ENCODE data around the gene MYCBPAP.

Gene MYCBPAP

DNA sequence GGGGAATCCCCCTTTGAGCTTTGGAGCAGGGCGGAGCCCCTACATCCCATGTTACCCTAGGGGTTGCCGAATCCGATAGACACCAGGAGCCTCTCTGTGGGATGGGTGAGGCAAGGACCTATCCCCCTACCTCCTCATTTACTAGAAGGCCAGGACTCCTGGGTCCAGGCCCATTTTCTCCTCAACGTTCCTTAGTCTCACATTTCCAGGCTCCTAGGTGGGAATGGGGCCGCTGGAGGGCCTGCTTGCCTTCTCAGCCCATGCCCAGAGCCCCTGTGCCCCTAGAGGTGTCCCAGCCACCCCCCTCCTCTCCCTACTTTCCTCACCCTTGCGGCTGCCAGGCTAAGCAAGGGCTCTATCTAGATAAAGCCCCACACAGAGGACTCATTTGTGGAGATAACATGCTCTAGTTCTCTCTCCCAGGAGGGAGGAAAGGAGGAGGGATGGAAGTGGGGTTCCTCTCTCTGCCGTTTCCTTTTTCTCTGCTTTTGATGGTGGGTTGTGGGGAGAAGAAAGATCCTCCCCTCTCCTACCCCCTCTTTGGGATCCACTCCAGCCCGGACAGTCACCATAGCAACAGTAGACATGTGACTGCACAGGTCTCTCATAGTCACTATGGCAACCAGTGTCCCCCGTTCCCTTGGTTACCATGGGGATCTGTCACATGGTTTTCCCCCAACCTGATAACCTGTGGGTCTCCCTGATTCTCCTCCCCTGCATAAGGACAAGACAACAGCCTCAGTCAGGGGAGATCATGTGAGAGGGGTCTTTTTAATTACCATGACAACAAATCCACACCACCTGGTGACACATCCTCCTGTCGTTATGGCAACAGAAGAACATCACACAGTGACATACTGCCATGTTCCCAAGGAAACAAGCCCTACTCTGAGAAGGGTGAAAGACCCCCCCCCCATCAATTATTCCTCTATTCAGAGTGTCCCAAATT lies 57.4 kb downstream of the MYCBPAP start:
- no peak overlapping the region for H3K4me2 ChIP-seq (ENCODE audit: low read depth, low read length)
- H3K4me3 ChIP-seq (ENCODE audit: low read length) = no peak overlapping the region
- no peaks in the 10 kb centered on the region for H3K79me2 ChIP-seq (ENCODE audit: low read length)
- H2AFZ ChIP-seq (ENCODE audit: low read length) = no peak overlapping the region
- H3K9me3 ChIP-seq (replicated peaks; ENCODE audit: insufficient read depth, low read length) = no peaks in the 10 kb centered on the region
- peaks cover 90% of the 10 kb centered on the region for H3K27me3 ChIP-seq (replicated peaks; ENCODE audit: insufficient read depth, low read length)
- H3K4me1 ChIP-seq (ENCODE audit: low read length) = no peaks in the 10 kb centered on the region
- TF ChIP-seq, protein P1, sequence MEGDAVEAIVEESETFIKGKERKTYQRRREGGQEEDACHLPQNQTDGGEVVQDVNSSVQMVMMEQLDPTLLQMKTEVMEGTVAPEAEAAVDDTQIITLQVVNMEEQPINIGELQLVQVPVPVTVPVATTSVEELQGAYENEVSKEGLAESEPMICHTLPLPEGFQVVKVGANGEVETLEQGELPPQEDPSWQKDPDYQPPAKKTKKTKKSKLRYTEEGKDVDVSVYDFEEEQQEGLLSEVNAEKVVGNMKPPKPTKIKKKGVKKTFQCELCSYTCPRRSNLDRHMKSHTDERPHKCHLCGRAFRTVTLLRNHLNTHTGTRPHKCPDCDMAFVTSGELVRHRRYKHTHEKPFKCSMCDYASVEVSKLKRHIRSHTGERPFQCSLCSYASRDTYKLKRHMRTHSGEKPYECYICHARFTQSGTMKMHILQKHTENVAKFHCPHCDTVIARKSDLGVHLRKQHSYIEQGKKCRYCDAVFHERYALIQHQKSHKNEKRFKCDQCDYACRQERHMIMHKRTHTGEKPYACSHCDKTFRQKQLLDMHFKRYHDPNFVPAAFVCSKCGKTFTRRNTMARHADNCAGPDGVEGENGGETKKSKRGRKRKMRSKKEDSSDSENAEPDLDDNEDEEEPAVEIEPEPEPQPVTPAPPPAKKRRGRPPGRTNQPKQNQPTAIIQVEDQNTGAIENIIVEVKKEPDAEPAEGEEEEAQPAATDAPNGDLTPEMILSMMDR (IDR thresholded peaks at IDR 0.05; ENCODE audit: low read length) = no peak
- TF ChIP-seq EZH2phosphoT487 (IDR thresholded peaks at IDR 0.05; ENCODE audit: low read length) (no peak), EZH2 (optimal IDR thresholded peaks at IDR 0.05; ENCODE audit: low read depth, low read length) (no peak)
- no peak overlapping the region for H3K9ac ChIP-seq (ENCODE audit: low read length)
- no peak overlapping the region for H3K27ac ChIP-seq (ENCODE audit: low read length)
- no peaks in the 10 kb centered on the region for H3F3A ChIP-seq (ENCODE audit: insufficient read depth, low read length)
- H3K9me2 ChIP-seq (replicated peaks; ENCODE audit: insufficient read depth, low read length) = no peaks in the 10 kb centered on the region
- no peaks in the 10 kb centered on the region for H3K36me3 ChIP-seq (replicated peaks; ENCODE audit: insufficient read depth, low read length)
- no peaks in the 10 kb centered on the region for H4K20me1 ChIP-seq (ENCODE audit: insufficient read depth, low read length)
- no peak for DNase-seq

DNA sequence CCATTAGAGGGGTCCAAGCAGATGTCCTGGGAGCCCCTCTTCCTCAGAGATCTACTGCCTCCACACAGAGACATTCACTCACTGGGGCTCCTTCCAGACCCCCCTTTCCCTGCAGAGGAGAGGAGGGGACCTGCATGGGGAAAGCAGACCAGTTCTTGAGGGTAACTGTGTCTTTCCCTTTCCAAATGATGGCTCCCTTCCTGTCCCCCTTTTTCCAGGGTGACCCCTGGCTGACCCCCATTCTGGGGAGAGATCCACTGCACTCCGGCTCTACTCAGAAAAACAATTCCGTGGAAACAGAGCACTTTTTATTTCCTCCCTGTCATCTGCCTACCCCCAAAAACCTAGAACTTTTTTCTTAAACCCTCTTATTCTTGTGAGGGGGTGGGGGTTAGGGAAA lies 58.6 kb downstream of the MYCBPAP start:
- Histone ChIP-seq H3K36me3 (replicated peaks; ENCODE audit: insufficient read depth, low read length) (no peaks in the 10 kb centered on the region), H3K4me1 (ENCODE audit: low read length) (no peaks in the 10 kb centered on the region)

DNA sequence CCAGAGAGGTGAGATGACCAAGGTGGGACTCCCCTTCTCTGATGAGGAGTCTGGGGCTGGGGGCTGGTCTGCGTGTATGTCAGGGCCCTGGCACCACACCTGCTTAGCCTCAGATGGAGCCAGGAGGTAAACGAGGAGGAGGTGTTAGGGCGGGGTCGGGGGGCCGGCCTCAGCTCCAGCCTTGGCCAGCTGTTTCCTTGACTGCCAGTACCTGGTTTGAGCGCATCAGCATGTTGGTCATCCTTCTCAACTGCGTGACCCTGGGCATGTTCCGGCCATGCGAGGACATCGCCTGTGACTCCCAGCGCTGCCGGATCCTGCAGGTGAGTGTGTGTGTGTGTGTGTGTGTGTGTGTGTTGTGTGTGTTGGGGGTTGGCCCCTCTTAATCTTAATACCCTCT lies 60.4 kb downstream of the MYCBPAP start:
- no peak overlapping the region for H3K4me2 ChIP-seq (ENCODE audit: low read depth, low read length)
- no peaks in the 10 kb centered on the region for H3F3A ChIP-seq (ENCODE audit: insufficient read depth, low read length)
- H3K9ac ChIP-seq (ENCODE audit: low read length) = no peak overlapping the region
- no peaks in the 10 kb centered on the region for H4K20me1 ChIP-seq (ENCODE audit: insufficient read depth, low read length)
- no peaks in the 10 kb centered on the region for H3K79me2 ChIP-seq (ENCODE audit: low read length)
- TF ChIP-seq, protein P1 (IDR thresholded peaks at IDR 0.05; ENCODE audit: low read length) = no peak
- TF ChIP-seq EZH2 (optimal IDR thresholded peaks at IDR 0.05; ENCODE audit: low read depth, low read length) = no peak
- TF ChIP-seq EZH2phosphoT487 (IDR thresholded peaks at IDR 0.05; ENCODE audit: low read length) = no peak
- H3K4me1 ChIP-seq (ENCODE audit: low read length) = no peaks in the 10 kb centered on the region
- H3K9me3 ChIP-seq (replicated peaks; ENCODE audit: insufficient read depth, low read length) = no peaks in the 10 kb centered on the region
- no peak overlapping the region for H3K27ac ChIP-seq (ENCODE audit: low read length)
- H2AFZ ChIP-seq (ENCODE audit: low read length) = no peak overlapping the region
- no peak for DNase-seq
- no peaks in the 10 kb centered on the region for H3K9me2 ChIP-seq (replicated peaks; ENCODE audit: insufficient read depth, low read length)
- H3K4me3 ChIP-seq (ENCODE audit: low read length) = no peak overlapping the region
- no peaks in the 10 kb centered on the region for H3K36me3 ChIP-seq (replicated peaks; ENCODE audit: insufficient read depth, low read length)
- peaks cover 95% of the 10 kb centered on the region for H3K27me3 ChIP-seq (replicated peaks; ENCODE audit: insufficient read depth, low read length)

More for the DNA sequence above, 58.6 kb downstream of the MYCBPAP start:
- H4K20me1 ChIP-seq (ENCODE audit: insufficient read depth, low read length) = no peaks in the 10 kb centered on the region
- H3K27me3 ChIP-seq (replicated peaks; ENCODE audit: insufficient read depth, low read length) = peaks cover 94% of the 10 kb centered on the region
- no peaks in the 10 kb centered on the region for H3F3A ChIP-seq (ENCODE audit: insufficient read depth, low read length)
- TF ChIP-seq, protein P1 (IDR thresholded peaks at IDR 0.05; ENCODE audit: low read length) = no peak
- TF ChIP-seq EZH2phosphoT487 (IDR thresholded peaks at IDR 0.05; ENCODE audit: low read length) (no peak), EZH2 (optimal IDR thresholded peaks at IDR 0.05; ENCODE audit: low read depth, low read length) (no peak)
- H3K27ac ChIP-seq (ENCODE audit: low read length) = no peak overlapping the region
- H3K4me3 ChIP-seq (ENCODE audit: low read length) = no peak overlapping the region
- no peak overlapping the region for H2AFZ ChIP-seq (ENCODE audit: low read length)
- H3K4me2 ChIP-seq (ENCODE audit: low read depth, low read length) = no peak overlapping the region
- no peak for DNase-seq
- no peaks in the 10 kb centered on the region for H3K9me2 ChIP-seq (replicated peaks; ENCODE audit: insufficient read depth, low read length)
- H3K9ac ChIP-seq (ENCODE audit: low read length) = no peak overlapping the region
- no peaks in the 10 kb centered on the region for H3K9me3 ChIP-seq (replicated peaks; ENCODE audit: insufficient read depth, low read length)
- H3K79me2 ChIP-seq (ENCODE audit: low read length) = no peaks in the 10 kb centered on the region
